ENCODE measurements around the gene CDC34.

- TF ChIP-seq CTCF (conservative IDR thresholded peaks at IDR 0.05), result no peak
- no peak for TF ChIP-seq ZFX (IDR thresholded peaks at IDR 0.05)
Measured at GRCh38 chr19:495081-495401, 36.5 kb upstream of the CDC34 start.
